GM21447 (cell line): Measurements from ENCODE around the gene USP27X.

ENCODE experiments used
- ATAC-seq: cut with Tn5 transposase; IDR thresholded peaks from one replicate; pipeline ENCODE4 v1.9.1; 2021; ENCODE audit not compliant: unreplicated experiment

The USP27X gene

GRCh38 chrX:49878834-49879655, at the start of gene USP27X:
Gene USP27X (plus strand): TSS chrX:49879484. CDS start chrX:49880308, 824 bp downstream.
- ATAC-seq, result peak; percentile 81

- no peak for ATAC-seq
Measured at GRCh38 chrX:49838374-49838773, 40.9 kb upstream of the USP27X start.

GRCh38 chrX:49840679-49841078, 38.6 kb upstream of the USP27X start:
- ATAC-seq, result no peak

DNA sequence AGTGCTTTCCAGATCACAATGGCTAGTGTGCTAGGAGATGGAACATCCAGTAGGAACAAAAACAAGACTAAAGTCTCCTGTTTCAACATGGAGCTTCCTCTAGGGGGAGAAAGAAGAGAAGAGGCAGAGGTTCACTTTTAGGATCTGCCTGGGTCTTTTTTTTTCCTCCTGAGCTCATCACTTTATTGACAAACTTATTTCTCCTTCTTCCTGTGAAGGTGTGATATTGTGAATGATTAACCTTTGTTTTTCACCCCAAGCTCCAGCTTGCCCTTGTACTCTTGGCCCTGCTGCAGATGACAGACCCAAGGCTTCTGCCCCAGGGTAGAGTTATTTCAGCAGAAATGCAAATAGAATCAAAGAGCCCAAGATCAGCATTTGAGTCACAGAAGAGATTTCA, 36.7 kb upstream of the USP27X start:
- no peak for ATAC-seq

DNA sequence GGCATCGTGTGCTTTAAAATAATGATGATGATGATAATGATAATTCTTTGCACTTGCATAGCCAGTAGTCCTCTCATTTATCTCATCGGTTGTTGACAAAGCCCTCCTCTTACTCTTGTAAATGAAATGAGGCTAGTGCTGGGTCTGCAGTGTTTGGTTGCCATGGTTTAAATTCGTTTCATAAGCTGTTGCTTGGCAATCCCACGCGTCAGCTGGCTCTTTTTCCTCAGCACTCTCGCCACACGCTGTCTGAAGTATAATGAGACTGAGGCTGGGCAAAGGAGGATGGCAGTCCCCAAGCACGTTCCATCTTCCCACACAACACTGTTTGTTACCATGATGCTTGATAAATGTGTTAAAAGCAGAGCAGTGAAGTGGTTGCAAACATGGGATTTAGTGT, 34.7 kb upstream of the USP27X start:
- ATAC-seq, result no peak

GRCh38 chrX:49845701-49846403, 33.4 kb upstream of the USP27X start:
- ATAC-seq, result no peak

DNA sequence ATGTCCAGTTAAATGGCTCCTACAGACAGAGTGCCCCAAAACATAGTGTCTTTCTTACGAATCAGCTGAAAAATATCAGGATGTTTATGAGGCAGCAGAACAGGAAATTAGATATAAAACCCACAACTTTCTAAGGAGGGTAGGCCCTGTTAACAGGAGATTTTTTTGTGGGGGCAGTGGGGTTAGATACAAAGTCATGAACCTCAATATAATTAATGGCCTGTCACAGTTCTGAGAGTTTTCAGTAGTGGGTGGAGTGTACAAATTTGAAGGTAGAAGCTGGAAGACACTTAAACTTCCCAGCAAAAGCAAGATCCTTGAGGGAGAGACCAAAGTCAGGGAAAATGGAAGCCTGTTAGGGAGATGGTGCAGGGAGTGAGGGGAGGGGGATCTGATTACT, 32.8 kb upstream of the USP27X start:
- ATAC-seq, result no peak

- no peak for ATAC-seq
Measured at GRCh38 chrX:49848275-49848674, 31.0 kb upstream of the USP27X start.

- no peak for ATAC-seq
Measured at GRCh38 chrX:49850028-49850427, 29.3 kb upstream of the USP27X start.

DNA sequence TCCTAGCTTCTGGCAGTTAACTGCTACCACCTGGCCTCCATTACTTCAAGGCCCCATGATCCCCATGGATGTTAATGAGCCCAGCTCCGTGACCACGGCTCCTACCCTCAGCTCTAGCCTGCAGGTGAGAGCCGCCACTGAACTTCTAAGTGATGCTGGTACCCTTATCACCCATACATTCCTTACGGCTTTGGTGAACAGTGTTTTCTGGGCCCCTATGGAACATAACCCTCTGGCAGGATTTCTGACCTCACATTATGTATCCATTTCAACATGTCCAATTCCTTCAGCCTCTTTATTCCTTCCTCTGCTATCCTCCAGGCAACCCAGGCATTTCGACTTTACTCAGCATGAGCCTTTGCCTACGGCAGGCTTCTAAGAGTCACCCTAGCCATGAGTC, 25.6 kb upstream of the USP27X start:
- no peak for ATAC-seq

DNA sequence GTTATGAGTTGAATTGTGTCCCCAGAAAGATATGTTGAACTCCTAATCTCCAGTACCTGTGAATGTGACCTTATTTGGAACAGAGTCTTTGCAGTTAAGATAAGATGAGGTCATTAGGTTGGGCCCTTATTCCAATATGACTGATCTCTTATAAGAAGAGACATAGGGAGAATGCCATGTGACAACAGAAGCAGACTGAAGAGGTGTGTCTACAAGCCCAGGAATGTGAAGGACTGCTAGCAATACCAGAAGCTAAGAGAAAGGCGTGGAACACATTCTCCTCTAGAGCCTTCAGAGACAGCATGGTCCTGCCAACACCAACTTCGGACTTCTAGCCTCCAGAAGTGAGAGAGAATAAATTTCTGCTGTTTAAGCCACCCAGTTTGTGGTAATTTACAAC, 22.5 kb upstream of the USP27X start:
- no peak for ATAC-seq

DNA sequence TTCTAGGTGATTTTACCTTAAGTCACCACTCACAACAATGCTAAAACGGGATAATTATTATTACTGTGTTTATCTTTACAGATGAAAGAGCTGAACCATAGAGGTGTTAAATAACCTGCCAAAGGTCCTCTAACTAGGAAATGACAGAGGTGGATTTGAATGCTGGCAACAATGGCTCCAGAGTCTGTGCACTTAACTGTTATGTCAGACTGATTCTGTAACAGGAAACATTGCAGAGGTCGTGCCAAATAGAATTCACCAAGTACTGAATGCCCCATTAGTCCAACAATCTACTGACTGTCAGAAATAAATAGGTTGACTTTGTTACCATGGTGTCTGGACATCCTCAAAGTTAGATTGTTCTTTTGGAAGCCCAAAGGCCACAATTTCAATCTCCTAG, 20.9 kb upstream of the USP27X start:
- ATAC-seq, result no peak

DNA sequence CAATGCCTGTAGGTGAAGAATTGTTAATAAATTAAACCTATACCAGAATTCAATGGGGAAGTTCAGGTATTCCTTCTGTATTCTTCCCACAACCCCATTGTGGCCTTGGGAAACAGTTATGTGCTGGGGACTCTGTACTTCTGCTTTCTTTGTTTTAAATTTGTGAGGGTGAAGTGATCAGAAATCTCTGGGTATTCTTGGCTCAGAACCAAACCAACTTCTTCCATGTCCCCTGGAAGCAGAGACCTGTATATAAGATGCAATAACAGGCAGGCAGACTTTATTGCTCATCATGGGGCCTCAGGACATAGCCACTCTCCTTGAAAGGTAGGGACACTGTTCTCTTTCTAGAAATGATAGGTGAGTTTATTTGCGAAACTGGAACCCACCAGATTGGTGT, 19.8 kb upstream of the USP27X start:
- ATAC-seq, result no peak

- no peak for ATAC-seq
Measured at GRCh38 chrX:49860867-49861535, 18.3 kb upstream of the USP27X start.

GRCh38 chrX:49862093-49862492, 17.2 kb upstream of the USP27X start:
- ATAC-seq, result no peak

- ATAC-seq, result no peak
Measured at GRCh38 chrX:49868739-49869138, 10.5 kb upstream of the USP27X start.

- ATAC-seq, result no peak
Measured at GRCh38 chrX:49876750-49877149, 2.5 kb upstream of the USP27X start.

DNA sequence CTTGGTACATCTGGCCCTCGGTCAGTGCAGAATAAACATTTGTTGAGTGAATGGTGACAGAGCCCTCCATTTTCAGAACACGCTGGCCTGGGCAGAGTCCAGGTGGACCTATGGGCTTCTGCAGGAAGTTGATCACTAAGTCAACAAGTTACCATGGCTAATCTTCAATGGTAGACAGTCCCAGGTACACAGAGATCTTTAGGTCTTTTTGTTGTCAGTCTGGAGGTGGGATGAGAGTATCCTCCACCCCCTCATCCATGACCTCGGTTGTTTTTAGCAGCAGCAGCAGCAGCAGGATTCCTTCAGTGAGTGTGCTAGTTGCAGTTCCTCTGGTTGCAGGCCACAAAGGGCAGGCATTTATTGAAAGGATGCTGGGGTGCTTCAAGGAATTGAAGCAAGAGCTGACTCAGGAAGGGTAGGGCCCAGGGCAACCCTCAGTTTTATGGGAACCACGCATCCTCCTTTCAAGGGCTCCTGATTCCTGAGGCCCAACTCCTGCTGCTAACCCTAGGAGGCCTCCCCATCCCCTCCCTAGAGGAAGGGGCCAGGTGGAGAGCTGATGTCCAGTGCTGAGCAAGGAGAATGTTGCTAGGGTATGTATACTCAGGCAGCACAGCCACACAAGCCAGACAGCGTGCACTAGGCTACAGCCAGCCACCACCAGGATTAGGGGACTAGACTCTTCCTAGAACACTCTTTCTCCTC, 1.7 kb upstream of the USP27X start:
- ATAC-seq, result no peak

DNA sequence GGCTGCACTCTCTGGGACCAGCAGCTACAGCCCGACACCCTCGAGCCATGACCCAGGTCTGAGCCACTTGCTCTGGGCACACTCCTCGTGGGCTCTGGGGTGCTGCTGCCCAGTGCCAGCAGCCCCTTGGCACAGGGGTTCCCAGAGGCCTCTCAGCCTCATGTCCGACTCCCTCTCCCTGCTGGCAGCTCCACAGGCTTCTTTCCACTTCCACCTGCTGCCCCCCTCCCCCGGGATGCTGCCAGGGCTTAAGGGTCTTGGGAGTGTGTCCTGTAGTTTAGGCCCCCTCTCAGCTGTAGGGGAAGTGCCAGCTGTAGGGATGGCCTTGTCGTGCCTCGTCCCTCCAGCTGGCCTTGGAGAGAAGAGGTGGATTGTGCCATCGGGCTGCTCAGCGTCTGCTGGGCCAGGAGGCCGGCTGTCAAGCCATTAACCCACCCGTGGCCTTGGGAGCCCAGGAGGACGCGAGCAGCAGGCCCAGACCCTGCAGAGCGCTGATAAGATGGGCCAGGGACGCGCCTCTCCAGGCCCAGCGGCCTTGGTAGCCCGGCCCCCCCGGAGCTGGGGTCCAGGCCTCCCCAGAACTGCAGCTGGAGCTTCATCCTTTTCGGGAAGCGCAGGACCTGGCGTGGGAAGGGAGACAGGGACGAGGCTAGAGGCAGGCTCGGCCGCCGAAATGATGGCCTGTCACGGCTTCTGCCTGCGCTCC, 1.0 kb upstream of the USP27X start:
- ATAC-seq, result no peak

- ATAC-seq, result peak; percentile 10
Measured at GRCh38 chrX:49879656-49880277, 483 bp downstream of the USP27X start.
